ENCODE results near the gene TFDP2. TPM values are rescaled to one million over a fixed set of nuclear protein-coding genes. Genes with fewer than 3 reads are reported as not detected.
"Not testable (repeated sequence)": the region's sequence is repeated elsewhere in the genome, so short reads cannot be mapped to it uniquely, and the experiment has no call there.

TFDP2 gene
- total RNA-seq, 1 donor from 2014 or later: 11.6 TPM

DNA sequence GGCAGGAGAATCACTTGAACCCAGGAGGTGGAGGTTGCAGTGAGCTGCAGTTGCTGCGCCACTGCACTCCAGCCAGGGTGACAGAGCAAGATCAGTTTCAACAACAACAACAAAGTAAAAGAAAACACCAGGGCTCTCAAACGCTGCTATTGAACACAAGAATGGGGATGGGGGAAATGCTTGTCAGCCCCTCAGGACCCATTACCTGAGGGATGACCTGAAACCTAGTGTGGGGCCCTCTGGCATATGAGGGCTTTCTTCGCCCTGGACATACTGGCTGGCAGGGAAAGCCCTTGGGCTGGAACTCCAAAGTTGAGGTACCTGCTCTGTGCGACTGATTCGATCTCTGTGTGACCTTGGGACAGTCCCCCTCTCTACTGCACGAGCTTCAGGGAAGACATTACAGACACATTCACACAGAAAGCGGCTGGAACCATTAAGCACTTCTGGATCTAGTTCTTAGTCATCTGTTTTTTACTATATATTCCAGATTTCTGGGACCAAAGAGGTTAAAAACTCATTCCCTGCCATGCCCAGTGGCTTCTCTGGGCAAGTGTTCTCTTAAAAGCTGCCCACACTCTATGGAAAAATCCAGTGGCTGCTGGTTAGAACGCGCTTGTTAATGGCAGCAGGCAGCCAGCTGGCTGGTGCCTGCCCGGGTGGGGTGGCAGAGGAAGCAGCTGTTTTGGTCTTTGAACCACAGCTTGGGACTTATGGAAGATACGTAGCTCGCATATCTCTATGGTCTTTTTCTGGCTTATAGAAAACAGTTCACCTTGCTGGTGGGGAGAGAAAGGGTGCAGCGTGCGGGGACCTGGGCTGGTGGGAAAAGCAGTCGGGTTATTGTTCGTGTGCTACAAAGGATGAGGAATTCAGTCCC, 215.7 kb downstream of the TFDP2 start:
- no peak for TF ChIP-seq CTCF (IDR thresholded peaks at IDR 0.05; ENCODE audit: insufficient read depth, low read length, severe bottlenecking)
- Histone ChIP-seq H3K4me3 (ENCODE audit: low read depth, low read length) (no peak overlapping the region), H3K27me3 (ENCODE audit: control insufficient read depth, insufficient read depth, low read length) (no peaks in the 10 kb centered on the region), H3K36me3 (ENCODE audit: control insufficient read depth, insufficient read depth, low read length) (no peaks in the 10 kb centered on the region)
- DNase-seq (ENCODE audit: low read depth) (no peak), FAIRE-seq (no peak)

- H3K4me3 ChIP-seq (ENCODE audit: low read depth, low read length): no peak overlapping the region
- DNase-seq (ENCODE audit: low read depth): no peak
- H3K27me3 ChIP-seq (ENCODE audit: control insufficient read depth, insufficient read depth, low read length): no peaks in the 10 kb centered on the region
- no peak for FAIRE-seq
- no peaks in the 10 kb centered on the region for H3K36me3 ChIP-seq (ENCODE audit: control insufficient read depth, insufficient read depth, low read length)
- TF ChIP-seq CTCF (IDR thresholded peaks at IDR 0.05; ENCODE audit: insufficient read depth, low read length, severe bottlenecking): no peak
These were observed 218.5 kb downstream of the TFDP2 start for GRCh38 chr3:141930801-141931200.

- Histone ChIP-seq H3K4me3 (ENCODE audit: low read depth, low read length) (no peak overlapping the region), H3K36me3 (ENCODE audit: control insufficient read depth, insufficient read depth, low read length) (no peaks in the 10 kb centered on the region), H3K27me3 (ENCODE audit: control insufficient read depth, insufficient read depth, low read length) (no peaks in the 10 kb centered on the region)
- TF ChIP-seq CTCF (IDR thresholded peaks at IDR 0.05; ENCODE audit: insufficient read depth, low read length, severe bottlenecking): no peak
- DNase-seq (ENCODE audit: low read depth): no peak
- FAIRE-seq: no peak
These were observed 219.9 kb downstream of the TFDP2 start for GRCh38 chr3:141929341-141929995.

- Histone ChIP-seq H3K27me3 (ENCODE audit: control insufficient read depth, insufficient read depth, low read length) (no peaks in the 10 kb centered on the region), H3K36me3 (ENCODE audit: control insufficient read depth, insufficient read depth, low read length) (no peaks in the 10 kb centered on the region), H3K4me3 (ENCODE audit: low read depth, low read length) (no peak overlapping the region)
- no peak for TF ChIP-seq CTCF (IDR thresholded peaks at IDR 0.05; ENCODE audit: insufficient read depth, low read length, severe bottlenecking)
- FAIRE-seq (peak; percentile 36), DNase-seq (ENCODE audit: low read depth) (no peak)
These were observed 220.6 kb downstream of the TFDP2 start for GRCh38 chr3:141928631-141929270.

GRCh38 chr3:141926929-141927328, 222.4 kb downstream of the TFDP2 start:
- TF ChIP-seq CTCF (IDR thresholded peaks at IDR 0.05; ENCODE audit: insufficient read depth, low read length, severe bottlenecking): no peak
- H3K36me3 ChIP-seq (ENCODE audit: control insufficient read depth, insufficient read depth, low read length): peaks cover 2% of the 10 kb centered on the region
- no peak overlapping the region for H3K4me3 ChIP-seq (ENCODE audit: low read depth, low read length)
- no peak for DNase-seq (ENCODE audit: low read depth)
- no peaks in the 10 kb centered on the region for H3K27me3 ChIP-seq (ENCODE audit: control insufficient read depth, insufficient read depth, low read length)
- FAIRE-seq: no peak

GRCh38 chr3:141925677-141926076, 223.7 kb downstream of the TFDP2 start:
- H3K4me3 ChIP-seq (ENCODE audit: low read depth, low read length); H3K27me3 ChIP-seq (ENCODE audit: control insufficient read depth, insufficient read depth, low read length); H3K36me3 ChIP-seq (ENCODE audit: control insufficient read depth, insufficient read depth, low read length); DNase-seq (ENCODE audit: low read depth): not testable (repeated sequence)
- peak; percentile 89 for FAIRE-seq

All from bronchial epithelial cell (primary cell).